GM12875 (cell line): Measurements from ENCODE around the gene ERC2.

Experiments
- H3K4me3 ChIP-seq: one replicate; pipeline ENCODE4 v1.5.1; 2011; ENCODE audit warnings: low read depth, low read length, control low read depth
- CTCF ChIP-seq: IDR thresholded peaks from 2 replicates; pipeline ENCODE4 v1.5.1; 2011; ENCODE audit warnings: low read depth, mild to moderate bottlenecking, control low read depth, inconsistent platforms, low read length, moderate library complexity, borderline replicate concordance; ENCODE audit not compliant: insufficient read depth

Gene ERC2

DNA sequence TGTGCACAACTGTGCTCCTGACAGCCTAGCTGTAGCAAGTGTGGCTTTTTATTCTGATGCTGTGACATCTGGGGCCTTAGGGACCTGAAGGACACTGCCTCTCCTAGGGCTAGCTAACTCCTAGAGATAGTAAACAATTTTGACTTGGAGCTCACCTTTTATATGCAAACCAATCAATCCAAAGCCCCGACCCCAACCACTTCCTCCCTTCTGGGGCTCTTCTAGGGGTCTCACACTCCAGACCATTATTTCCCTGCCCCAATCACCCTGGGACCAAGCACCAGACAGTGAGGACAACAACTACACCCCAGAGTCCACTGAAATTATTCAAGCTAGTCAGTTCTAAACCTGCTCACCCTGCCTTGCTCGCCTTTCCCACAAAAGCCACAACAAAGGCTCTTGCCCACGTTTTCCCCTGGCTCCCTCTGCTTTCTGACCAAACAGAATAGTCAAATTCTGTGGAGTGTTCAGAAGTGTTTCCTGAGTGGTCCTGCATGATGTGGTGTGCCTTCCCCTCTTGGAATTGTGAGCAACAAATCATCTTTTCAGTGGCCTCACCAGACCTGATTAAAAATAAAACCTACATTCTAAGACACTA lies 897.0 kb downstream of the ERC2 start:
- H3K4me3 ChIP-seq = no peak overlapping the region
- no peak for TF ChIP-seq CTCF

GRCh38 chr3:55570271-55570711 lies 898.0 kb downstream of the ERC2 start:
- no peak overlapping the region for H3K4me3 ChIP-seq
- TF ChIP-seq CTCF = no peak

GRCh38 chr3:55569033-55569599 lies 899.2 kb downstream of the ERC2 start:
- H3K4me3 ChIP-seq = no peak overlapping the region
- TF ChIP-seq CTCF = no peak

DNA sequence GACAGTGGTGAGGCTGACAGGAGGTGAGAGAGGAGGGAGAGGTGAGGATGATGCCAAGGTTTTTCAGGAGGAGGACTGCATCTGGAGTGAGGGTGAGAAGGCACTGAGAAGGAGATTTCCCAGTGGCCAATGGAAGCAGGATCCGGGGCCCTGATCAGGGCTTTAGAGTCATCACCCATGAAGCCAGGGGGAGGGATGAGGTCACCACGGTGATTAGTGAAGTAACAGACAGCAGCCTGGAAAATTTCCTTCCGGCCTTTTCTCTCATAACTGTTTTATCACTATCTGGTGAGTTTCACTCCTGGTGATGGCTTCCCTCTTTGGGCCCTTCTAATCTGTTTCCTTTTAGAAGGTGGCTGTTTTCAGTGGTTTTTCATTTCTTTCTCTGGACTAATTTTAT lies 900.7 kb downstream of the ERC2 start:
- no peak overlapping the region for H3K4me3 ChIP-seq
- no peak for TF ChIP-seq CTCF

GRCh38 chr3:55567121-55567520 lies 901.1 kb downstream of the ERC2 start:
- no peak for TF ChIP-seq CTCF
- H3K4me3 ChIP-seq = no peak overlapping the region

DNA sequence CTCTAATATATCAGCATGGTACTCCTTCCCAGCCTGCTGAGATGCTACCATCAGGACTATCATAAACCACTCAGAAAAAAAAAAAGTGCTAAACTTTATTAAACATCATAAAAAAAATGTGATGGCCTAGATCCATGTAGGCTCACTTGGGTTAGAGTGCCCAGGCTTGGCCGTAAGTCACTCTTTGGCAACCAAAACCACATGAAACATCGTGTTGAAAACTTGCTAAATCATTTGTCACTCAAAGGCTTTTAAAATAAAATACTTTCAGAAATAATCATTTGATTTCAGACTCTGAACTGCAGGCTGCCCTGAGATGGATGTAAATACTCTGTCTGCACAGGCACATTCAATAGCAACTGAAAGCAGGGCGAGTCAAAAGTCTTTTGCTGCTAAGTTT lies 902.7 kb downstream of the ERC2 start:
- TF ChIP-seq CTCF = no peak

GRCh38 chr3:55564726-55565125 lies 903.5 kb downstream of the ERC2 start:
- no peak overlapping the region for H3K4me3 ChIP-seq
- TF ChIP-seq CTCF = no peak

More for the DNA sequence above, 902.7 kb downstream of the ERC2 start:
- H3K4me3 ChIP-seq = no peak overlapping the region
